ENCODE data around the gene MYH1.
"Not testable (repeated sequence)": the region's sequence is repeated elsewhere in the genome, so short reads cannot be mapped to it uniquely, and the experiment has no call there.

The MYH1 gene

GRCh38 chr17:10518271-10519037, at the start of gene MYH1:
MYH1 (minus strand) TSS chr17:10518542; CDS start chr17:10516642, 1,900 bp downstream.
- no peak for DNase-seq (ENCODE audit: low read depth in 2 of 2)

GRCh38 chr17:10563991-10564660, 45.8 kb upstream of the MYH1 start:
- DNase-seq (ENCODE audit: low read depth in 2 of 2) = no peak

- DNase-seq (ENCODE audit: low read depth in 2 of 2) = no peak
Measured at GRCh38 chr17:10558049-10558448, 39.7 kb upstream of the MYH1 start.

GRCh38 chr17:10557422-10557821, 39.1 kb upstream of the MYH1 start:
- DNase-seq (ENCODE audit: low read depth in 2 of 2) = no peak

DNA sequence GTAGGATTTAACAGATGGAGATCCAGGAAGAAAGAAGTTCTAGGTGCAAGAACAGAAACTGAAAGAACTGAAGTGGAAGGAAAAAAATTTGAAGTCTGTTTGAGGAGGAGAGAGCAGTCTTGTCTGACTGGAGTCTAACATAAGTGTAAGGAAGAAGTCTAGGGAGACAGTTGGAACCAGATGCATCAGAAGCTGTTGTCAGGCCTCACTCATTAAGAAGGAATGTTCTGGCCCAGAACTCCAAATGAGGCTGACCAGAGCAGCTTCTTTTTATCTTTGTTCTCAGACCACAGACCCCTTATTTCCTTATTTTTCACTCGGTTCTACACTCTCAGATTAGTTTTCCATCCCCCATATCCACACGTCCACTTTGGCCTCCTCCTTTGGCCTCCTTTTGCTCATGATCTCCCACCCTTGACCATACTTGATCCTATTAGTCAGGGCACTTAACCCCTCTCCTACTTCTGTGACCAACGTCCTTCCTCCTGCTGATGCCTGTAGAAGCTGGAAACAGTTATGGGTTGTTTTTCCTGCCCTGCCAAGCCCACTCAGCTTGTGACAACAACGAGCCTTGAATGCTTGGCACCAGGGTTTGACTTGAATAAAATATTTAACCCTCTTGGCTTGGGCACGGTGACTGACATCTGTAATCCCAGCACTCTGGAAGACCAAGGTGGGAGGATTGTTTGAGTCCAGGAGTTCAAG, 38.1 kb upstream of the MYH1 start:
- no peak for DNase-seq (ENCODE audit: low read depth in 2 of 2)

- no peak for DNase-seq (ENCODE audit: low read depth in 2 of 2)
Measured at GRCh38 chr17:10550014-10550413, 31.7 kb upstream of the MYH1 start.

DNA sequence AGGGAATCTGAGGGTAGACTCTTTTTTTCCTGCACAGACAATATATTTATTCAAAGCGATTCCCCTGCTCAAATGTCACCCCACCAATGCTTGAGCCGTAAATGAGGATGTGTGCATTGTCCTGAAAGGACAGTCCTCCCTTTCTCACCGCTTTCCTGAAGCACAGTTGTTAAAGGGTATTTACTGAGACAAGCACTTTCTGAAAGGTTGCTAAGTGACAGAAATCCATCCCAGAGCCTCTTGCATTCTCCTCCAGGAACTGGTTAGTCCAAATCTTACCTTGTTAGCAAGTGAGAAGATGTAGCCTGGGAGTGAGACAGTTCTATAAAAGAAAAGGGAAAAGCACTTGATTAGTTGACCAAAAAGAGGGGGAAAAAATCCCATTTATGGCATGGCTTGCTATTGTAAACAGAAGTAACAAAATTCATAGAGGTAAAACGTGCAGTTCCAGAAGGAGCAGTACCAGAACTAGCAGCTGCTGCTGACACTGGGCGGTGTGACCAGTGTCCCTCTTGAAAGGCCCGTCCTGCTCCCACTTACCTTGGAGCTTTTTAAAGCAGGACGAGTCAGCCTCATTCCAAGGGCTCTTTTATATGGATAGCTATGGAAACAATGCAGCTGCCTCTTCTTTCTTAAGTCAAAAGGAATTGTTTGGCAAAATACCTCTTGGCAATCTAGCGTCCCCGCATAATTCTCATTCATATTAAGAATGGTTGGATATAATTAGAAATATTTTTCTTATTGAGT, 30.9 kb upstream of the MYH1 start, which contains the start of gene MYH2:
Gene MYH2, minus strand, starts transcription at position 563 of the 747 bp plus-strand sequence. CDS start 1,738 bp downstream, outside the sequence.
- no peak for DNase-seq (ENCODE audit: low read depth in 2 of 2)

- DNase-seq (ENCODE audit: low read depth in 2 of 2) = no peak
Measured at GRCh38 chr17:10547351-10547750, 29.0 kb upstream of the MYH1 start.

- not testable (repeated sequence) for DNase-seq (ENCODE audit: low read depth in 2 of 2)
Measured at GRCh38 chr17:10543486-10543885, 25.1 kb upstream of the MYH1 start.

- DNase-seq (ENCODE audit: low read depth in 2 of 2) = not testable (repeated sequence)
Measured at GRCh38 chr17:10541179-10541578, 22.8 kb upstream of the MYH1 start.

DNA sequence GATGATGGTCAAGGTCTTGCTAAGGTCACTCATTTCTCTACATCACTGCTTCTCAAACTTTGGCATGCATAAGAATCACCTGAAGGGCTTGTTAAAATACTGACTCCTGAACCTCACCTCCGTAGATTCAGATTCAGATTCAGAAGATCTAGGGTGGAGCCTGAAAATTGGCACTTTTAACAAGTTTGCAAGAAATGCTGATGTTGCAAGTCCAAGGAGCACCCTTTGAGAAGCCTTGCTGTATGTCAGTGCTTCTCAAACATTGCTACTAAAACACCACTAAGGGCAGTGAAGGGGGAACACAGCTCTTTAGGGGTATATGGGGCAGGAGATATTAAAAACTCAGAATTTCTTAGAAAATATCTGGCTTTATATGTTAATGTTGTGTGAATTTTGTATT, 13.7 kb upstream of the MYH1 start:
- DNase-seq (ENCODE audit: low read depth in 2 of 2) = no peak

GRCh38 chr17:10527419-10527818, 9.1 kb upstream of the MYH1 start:
- no peak for DNase-seq (ENCODE audit: low read depth in 2 of 2)

DNA sequence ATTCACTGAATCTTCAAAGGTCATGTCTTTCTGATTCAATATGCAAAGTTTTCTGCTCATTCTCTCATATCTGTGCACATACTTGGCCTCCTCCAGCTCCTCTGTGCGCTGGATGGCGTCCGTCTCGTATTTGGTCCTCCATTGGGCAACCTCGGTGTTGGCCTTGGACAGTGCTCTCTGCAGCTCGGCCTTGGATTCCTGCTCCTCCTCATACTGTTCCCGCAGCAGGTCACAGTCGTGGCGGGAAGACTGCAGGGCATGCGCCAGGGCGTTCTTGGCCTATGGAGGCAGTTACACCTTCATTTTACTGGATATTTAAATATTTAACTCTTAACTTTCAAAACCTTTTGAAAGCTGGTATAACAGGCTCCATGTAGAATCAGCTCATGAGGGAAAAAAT, 8.2 kb upstream of the MYH1 start:
- no peak for DNase-seq (ENCODE audit: low read depth in 2 of 2)

- DNase-seq (ENCODE audit: low read depth in 2 of 2) = no peak
Measured at GRCh38 chr17:10523064-10523463, 4.7 kb upstream of the MYH1 start.

GRCh38 chr17:10521949-10522348, 3.6 kb upstream of the MYH1 start:
- DNase-seq (ENCODE audit: low read depth in 2 of 2) = no peak

DNA sequence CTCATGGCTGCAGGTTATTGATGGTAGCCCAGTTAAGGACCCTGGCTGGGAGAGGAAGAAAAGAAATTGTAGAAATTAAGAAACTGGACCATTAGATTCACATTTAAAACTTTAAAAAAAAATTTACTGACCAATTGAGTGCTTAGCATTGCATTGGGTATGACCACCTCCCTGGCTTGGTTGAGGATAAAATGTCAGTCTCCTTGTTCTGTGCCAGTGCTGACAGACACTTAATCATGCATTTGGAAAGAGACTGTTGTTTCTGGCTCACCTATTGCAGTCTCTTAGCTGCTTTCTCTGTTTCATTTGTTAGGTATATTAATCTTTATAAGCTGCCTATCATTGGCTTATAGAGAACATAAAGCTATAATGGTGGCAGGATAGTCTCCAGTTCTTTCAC, 1.7 kb downstream of the MYH1 start:
- no peak for DNase-seq (ENCODE audit: low read depth in 2 of 2)

DNA sequence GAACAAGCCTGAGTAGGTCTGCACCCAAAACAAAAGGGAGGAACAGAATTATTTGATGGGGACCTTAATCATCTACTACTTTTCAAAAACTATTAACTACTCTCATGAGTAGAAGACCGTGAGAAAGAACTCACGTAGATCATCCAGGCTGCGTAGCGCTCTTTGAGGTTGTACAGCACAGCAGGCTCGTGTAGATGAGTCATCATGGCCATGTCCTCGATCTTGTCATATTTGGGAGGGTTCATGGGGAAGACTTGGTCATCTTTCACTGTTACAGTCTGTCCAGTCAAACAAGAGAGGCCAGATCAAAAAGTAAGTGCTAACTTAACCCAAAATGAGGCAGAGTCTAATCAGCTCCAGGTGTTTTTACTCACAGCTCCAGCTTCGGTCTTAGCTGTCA, 2.3 kb downstream of the MYH1 start:
- DNase-seq (ENCODE audit: low read depth in 2 of 2) = no peak

- no peak for DNase-seq (ENCODE audit: low read depth in 2 of 2)
Measured at GRCh38 chr17:10513299-10514067, 4.9 kb downstream of the MYH1 start.

DNA sequence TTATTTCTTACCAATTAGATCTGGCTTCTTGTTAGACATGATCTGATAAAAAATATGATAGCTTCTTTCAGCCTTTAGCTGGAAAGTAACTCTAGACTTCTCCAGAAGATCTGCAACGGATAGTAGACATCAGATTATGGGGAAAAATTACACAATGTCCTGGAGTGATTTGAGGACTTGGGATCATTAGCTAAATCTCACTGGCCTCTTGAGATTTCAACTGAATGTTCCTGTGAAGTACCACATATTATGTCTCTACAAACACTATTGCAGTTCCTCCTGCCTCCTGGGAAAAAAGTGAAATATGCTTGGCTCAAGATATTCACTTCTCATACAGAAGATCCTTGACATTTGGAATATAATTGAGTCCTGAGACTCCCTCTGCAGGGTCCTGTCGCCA, 5.5 kb downstream of the MYH1 start:
- no peak for DNase-seq (ENCODE audit: low read depth in 2 of 2)

DNA sequence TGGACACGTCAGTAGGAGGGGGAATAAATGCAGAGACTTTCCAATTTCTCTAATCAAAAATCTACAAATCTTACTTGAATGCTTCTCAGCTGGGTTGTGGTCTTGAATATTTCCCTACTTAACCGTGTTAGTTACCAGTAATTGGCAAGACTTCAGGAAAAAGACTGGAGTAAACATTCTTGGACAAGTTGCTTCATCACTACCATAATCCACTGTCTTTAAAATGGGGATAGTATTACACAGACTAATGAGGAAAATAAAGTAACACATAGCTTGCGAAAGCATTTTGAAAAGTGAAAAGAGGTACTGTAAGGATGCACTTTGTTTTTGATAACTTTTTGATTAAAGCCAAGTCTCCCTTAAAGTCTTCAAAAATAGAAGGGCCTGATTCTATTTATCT, 18.4 kb downstream of the MYH1 start:
- no peak for DNase-seq (ENCODE audit: low read depth in 2 of 2)

GRCh38 chr17:10492004-10492403, 26.3 kb downstream of the MYH1 start:
- no peak for DNase-seq (ENCODE audit: low read depth in 2 of 2)

Data from stimulated activated CD8-positive, alpha-beta memory T cell treated with anti-CD3 and anti-CD28 coated beads, Interleukin-7, amount 100 ng/mL, for 1 hour (primary cell).